Cardiac fibroblast (primary cell): ENCODE data around the gene GARIN5A.

ENCODE experiments used
- DNase-seq, 2 donors: peaks; one replicate each; pipeline versions ENCODE4 v3.0.0 to v3.0.0-alpha.2; 2010; ENCODE audit warnings: low read depth in 2 of 2
- H3K4me3 ChIP-seq, 2 donors: replicated peaks in 1 of 2; 1 replicate in 1 of 2; 2 replicates in 1 of 2; pipeline ENCODE4 v1.5.1; 2011; ENCODE audit warnings: low read depth in 2 of 2, low read length in 2 of 2, mild to moderate bottlenecking in 2 of 2, moderate library complexity in 1 of 2
- CTCF ChIP-seq: IDR thresholded peaks from one replicate; pipeline ENCODE4 v1.5.1; 2011; ENCODE audit warnings: low read depth, mild to moderate bottlenecking, low read length, inconsistent platforms

GARIN5A gene

DNA sequence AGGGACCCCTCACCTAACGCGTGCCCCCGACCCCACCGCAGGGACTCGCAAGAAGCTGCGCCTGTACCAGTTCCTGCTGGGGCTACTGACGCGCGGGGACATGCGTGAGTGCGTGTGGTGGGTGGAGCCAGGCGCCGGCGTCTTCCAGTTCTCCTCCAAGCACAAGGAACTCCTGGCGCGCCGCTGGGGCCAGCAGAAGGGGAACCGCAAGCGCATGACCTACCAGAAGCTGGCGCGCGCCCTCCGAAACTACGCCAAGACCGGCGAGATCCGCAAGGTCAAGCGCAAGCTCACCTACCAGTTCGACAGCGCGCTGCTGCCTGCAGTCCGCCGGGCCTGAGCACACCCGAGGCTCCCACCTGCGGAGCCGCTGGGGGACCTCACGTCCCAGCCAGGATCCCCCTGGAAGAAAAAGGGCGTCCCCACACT, 48.6 kb downstream of the GARIN5A start:
- peak overlapping the region; percentile 18 to 30 for H3K4me3 ChIP-seq
- TF ChIP-seq CTCF, result no peak
- DNase-seq, result peak; percentile 64 to 93

- peak overlapping the region; percentile 18 to 30 for H3K4me3 ChIP-seq
- no peak for DNase-seq
- no peak for TF ChIP-seq CTCF
Measured at GRCh38 chr19:50427318-50427925, 49.2 kb downstream of the GARIN5A start.

DNA sequence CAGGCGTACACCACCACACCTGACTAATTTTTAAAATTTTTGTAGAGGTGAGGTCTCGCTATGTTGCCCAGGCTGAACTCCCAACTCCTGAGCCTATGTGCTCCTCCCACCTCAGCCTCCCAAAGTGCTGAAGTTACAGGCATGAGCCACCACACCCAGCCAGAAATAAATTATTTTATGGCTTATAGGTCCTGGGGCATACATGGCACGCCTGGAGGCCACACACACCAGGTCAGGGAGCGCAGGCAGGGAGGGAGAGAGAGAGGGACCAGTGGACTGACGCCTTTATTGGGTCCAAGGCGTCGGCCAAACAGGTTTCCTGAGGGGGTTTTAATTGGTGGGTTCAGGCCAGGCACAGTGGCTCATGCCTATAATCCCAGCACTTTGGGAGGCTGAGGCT, 51.1 kb downstream of the GARIN5A start:
- DNase-seq, result no peak
- no peak for TF ChIP-seq CTCF
- H3K4me3 ChIP-seq, result no peak overlapping the region

- TF ChIP-seq CTCF, result no peak
- no peak for DNase-seq
- no peak overlapping the region for H3K4me3 ChIP-seq
Measured at GRCh38 chr19:50423279-50424113, 53.2 kb downstream of the GARIN5A start.

GRCh38 chr19:50422397-50423278, 54.0 kb downstream of the GARIN5A start:
- no peak overlapping the region for H3K4me3 ChIP-seq

More at GRCh38 chr19:50422397-50423278, 54.0 kb downstream of the GARIN5A start:
- no peak for TF ChIP-seq CTCF
- DNase-seq, result no peak
